ENCODE data around the gene L3HYPDH. TPM values are rescaled to one million over a fixed set of nuclear protein-coding genes. Genes with fewer than 3 reads are reported as not detected.

Gene L3HYPDH
- polyA plus RNA-seq, 1 donor from 2014 or later: 14.9 TPM

GRCh38 chr14:59429790-59430189 lies 54.4 kb downstream of the L3HYPDH start:
- no peak overlapping the region for H3K27ac ChIP-seq (ENCODE audit: low read length)
- no peak overlapping the region for H2AFZ ChIP-seq (ENCODE audit: low read depth, low read length)
- H4K20me1 ChIP-seq (ENCODE audit: insufficient read depth): no peaks in the 10 kb centered on the region
- no peak for TF ChIP-seq CTCF (IDR thresholded peaks at IDR 0.05; ENCODE audit: poor library complexity, severe bottlenecking)
- no peak for TF ChIP-seq SMC3 (conservative IDR thresholded peaks at IDR 0.05; ENCODE audit: poor library complexity)
- TF ChIP-seq RAD21 (conservative IDR thresholded peaks at IDR 0.05): no peak
- no peak for TF ChIP-seq REST (IDR thresholded peaks at IDR 0.05; ENCODE audit: borderline replicate concordance)
- TF ChIP-seq TAF1 (IDR thresholded peaks at IDR 0.05; ENCODE audit: low read depth): no peak
- no peak for TF ChIP-seq EZH2 (IDR thresholded peaks at IDR 0.05; ENCODE audit: borderline replicate concordance, insufficient read depth, low read length, poor library complexity, severe bottlenecking)
- no peak for TF ChIP-seq MXI1 (conservative IDR thresholded peaks at IDR 0.05; ENCODE audit: poor library complexity, severe bottlenecking)
- TF ChIP-seq POLR2AphosphoS5 (IDR thresholded peaks at IDR 0.05): no peak
- no peak for TF ChIP-seq EP300 (conservative IDR thresholded peaks at IDR 0.05; ENCODE audit: poor library complexity, severe bottlenecking)
- H3K9me2 ChIP-seq (ENCODE audit: insufficient read depth, low read length): no peaks in the 10 kb centered on the region
- H3K36me3 ChIP-seq (ENCODE audit: insufficient read depth, low read length): no peaks in the 10 kb centered on the region
- no peaks in the 10 kb centered on the region for H3K27me3 ChIP-seq (ENCODE audit: insufficient read depth, low read depth, low read length)
- no peaks in the 10 kb centered on the region for H3F3A ChIP-seq (ENCODE audit: insufficient read depth, low read length, poor library complexity, severe bottlenecking)
- no peaks in the 10 kb centered on the region for H3K9me3 ChIP-seq (ENCODE audit: low read length)
- H3K4me3 ChIP-seq (ENCODE audit: low read length): no peak overlapping the region
- no peak overlapping the region for H3K9ac ChIP-seq (ENCODE audit: low read length)
- no peak overlapping the region for H3K4me2 ChIP-seq (ENCODE audit: low read length)
- no peaks in the 10 kb centered on the region for H3K79me2 ChIP-seq (replicated peaks; ENCODE audit: insufficient read depth, low read length)

GRCh38 chr14:59428581-59429012 lies 55.6 kb downstream of the L3HYPDH start:
- H3K9ac ChIP-seq (ENCODE audit: low read length): no peak overlapping the region
- H4K20me1 ChIP-seq (ENCODE audit: insufficient read depth): no peaks in the 10 kb centered on the region
- H3K27ac ChIP-seq (ENCODE audit: low read length): no peak overlapping the region
- H3F3A ChIP-seq (ENCODE audit: insufficient read depth, low read length, poor library complexity, severe bottlenecking): no peaks in the 10 kb centered on the region
- no peaks in the 10 kb centered on the region for H3K79me2 ChIP-seq (replicated peaks; ENCODE audit: insufficient read depth, low read length)
- H3K36me3 ChIP-seq (ENCODE audit: insufficient read depth, low read length): no peaks in the 10 kb centered on the region
- H3K27me3 ChIP-seq (ENCODE audit: insufficient read depth, low read depth, low read length): no peaks in the 10 kb centered on the region
- H3K9me2 ChIP-seq (ENCODE audit: insufficient read depth, low read length): no peaks in the 10 kb centered on the region
- no peak overlapping the region for H3K4me2 ChIP-seq (ENCODE audit: low read length)
- no peak overlapping the region for H2AFZ ChIP-seq (ENCODE audit: low read depth, low read length)
- H3K4me3 ChIP-seq (ENCODE audit: low read length): no peak overlapping the region
- TF ChIP-seq EP300 (conservative IDR thresholded peaks at IDR 0.05; ENCODE audit: poor library complexity, severe bottlenecking) (no peak), RAD21 (conservative IDR thresholded peaks at IDR 0.05) (no peak), POLR2AphosphoS5 (IDR thresholded peaks at IDR 0.05) (no peak), MXI1 (conservative IDR thresholded peaks at IDR 0.05; ENCODE audit: poor library complexity, severe bottlenecking) (no peak), SMC3 (conservative IDR thresholded peaks at IDR 0.05; ENCODE audit: poor library complexity) (no peak)
- H3K9me3 ChIP-seq (ENCODE audit: low read length): no peaks in the 10 kb centered on the region
